ENCODE measurements around the gene PRKAR1A.

The PRKAR1A gene

DNA sequence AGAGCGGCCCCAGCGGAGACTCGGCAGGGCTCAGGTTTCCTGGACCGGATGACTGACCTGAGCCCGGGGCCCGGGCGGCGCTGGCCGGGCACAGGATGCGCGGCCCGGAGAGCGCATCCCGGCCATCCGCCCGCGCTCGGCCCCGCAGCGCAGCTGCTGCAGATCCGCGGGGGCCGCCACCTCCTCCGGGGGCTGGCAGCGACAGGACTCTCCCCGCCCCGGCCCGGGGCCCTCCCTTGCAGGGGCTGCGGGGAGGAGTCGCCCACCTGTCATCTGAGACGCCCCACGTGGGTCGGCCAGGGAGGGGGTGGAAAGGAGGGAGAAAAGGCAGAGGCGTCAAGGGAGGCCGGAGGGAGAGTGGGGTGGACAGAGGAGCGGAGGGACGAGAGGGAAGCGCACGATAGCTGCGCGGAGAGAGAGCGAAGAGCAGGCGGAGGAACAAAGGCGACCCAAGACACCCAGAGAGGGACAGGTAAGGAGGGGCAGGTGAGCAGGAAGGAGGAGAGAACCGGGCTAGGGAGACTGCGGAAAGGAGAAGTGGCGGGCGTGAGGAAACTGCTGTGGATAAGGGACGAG lies 471 bp upstream of the PRKAR1A start (continued):
- TF ChIP-seq, protein P1, sequence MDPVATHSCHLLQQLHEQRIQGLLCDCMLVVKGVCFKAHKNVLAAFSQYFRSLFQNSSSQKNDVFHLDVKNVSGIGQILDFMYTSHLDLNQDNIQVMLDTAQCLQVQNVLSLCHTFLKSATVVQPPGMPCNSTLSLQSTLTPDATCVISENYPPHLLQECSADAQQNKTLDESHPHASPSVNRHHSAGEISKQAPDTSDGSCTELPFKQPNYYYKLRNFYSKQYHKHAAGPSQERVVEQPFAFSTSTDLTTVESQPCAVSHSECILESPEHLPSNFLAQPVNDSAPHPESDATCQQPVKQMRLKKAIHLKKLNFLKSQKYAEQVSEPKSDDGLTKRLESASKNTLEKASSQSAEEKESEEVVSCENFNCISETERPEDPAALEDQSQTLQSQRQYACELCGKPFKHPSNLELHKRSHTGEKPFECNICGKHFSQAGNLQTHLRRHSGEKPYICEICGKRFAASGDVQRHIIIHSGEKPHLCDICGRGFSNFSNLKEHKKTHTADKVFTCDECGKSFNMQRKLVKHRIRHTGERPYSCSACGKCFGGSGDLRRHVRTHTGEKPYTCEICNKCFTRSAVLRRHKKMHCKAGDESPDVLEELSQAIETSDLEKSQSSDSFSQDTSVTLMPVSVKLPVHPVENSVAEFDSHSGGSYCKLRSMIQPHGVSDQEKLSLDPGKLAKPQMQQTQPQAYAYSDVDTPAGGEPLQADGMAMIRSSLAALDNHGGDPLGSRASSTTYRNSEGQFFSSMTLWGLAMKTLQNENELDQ (tag by site-specific recombination; IDR thresholded peaks at IDR 0.05; ENCODE audit: low read depth), result no peak
- TF ChIP-seq ZNF555 (tag by site-specific recombination; conservative IDR thresholded peaks at IDR 0.05), result no peak

DNA sequence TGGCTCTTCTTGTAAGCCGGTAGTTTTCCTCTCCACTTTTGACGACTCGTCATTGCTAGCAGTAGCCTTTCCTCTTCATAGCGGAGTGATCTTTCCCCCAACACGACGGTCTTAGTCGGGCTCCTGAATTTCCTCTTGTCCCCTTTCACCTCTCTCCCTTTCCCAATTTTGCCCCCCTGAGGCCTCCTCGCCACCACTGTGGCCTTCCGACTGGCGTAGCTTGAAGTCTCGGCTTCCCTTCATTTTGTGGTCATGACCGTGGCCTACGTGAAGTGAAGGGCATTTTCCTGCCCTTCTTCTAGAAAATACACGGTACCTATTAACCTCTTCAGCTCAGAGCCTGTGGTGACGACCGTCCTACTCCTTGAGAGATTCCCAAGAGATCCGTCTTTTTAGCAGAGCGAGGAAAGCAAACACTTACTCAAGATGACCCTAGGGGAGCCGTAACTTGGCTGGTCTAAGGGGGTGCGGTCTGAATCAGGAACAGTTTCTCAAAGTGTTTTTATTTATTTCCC lies 787 bp downstream of the PRKAR1A start:
- peaks cover 29 to 32% of the 10 kb centered on the region in 2 experiments for H3K36me3 ChIP-seq (ENCODE audit: control insufficient read depth in 2 of 2, insufficient read depth in 1 of 2, low read length in 2 of 2)
- POLR2A ChIA-PET, result interaction anchor here (1.0 to 2.7 kb wide), 5 partner anchors 10 to 478 kb away, joined by 3 to 18 read pairs (median 6); partner anchors contain the start of genes FAM20A, KPNA2 and WIPI1
- TF ChIP-seq ZNF514 (tag by site-specific recombination; IDR thresholded peaks at IDR 0.05), result no peak
- no peak for TF ChIP-seq ZNF202 (tag by site-specific recombination; IDR thresholded peaks at IDR 0.05; ENCODE audit: borderline replicate concordance)
- TF ChIP-seq BCL11A (tag by site-specific recombination; IDR thresholded peaks at IDR 0.05; ENCODE audit: low read depth), result 0 out of 2 replicates have a peak, but pooled peaks have one; percentile 26
- TF ChIP-seq, protein P2, sequence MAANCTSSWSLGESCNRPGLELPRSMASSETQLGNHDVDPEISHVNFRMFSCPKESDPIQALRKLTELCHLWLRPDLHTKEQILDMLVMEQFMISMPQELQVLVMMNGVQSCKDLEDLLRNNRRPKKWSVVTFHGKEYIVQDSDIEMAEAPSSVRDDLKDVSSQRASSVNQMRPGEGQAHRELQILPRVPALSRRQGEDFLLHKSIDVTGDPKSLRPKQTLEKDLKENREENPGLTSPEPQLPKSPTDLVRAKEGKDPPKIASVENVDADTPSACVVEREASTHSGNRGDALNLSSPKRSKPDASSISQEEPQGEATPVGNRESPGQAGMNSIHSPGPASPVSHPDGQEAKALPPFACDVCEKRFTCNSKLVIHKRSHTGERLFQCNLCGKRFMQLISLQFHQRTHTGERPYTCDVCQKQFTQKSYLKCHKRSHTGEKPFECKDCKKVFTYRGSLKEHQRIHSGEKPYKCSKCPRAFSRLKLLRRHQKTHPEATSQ (tag by site-specific recombination; IDR thresholded peaks at IDR 0.05), result no peak
- TF ChIP-seq ZNF350 (tag by site-specific recombination; IDR thresholded peaks at IDR 0.05), result no peak
- no peak for TF ChIP-seq SCRT2 (tag by site-specific recombination; IDR thresholded peaks at IDR 0.05)
- no peak for TF ChIP-seq ZSCAN23 (tag by site-specific recombination; IDR thresholded peaks at IDR 0.05)
- no peak for TF ChIP-seq KLF7 (tag by site-specific recombination; IDR thresholded peaks at IDR 0.05; ENCODE audit: borderline replicate concordance)
- TF ChIP-seq ZNF341 (tag by site-specific recombination; IDR thresholded peaks at IDR 0.05; ENCODE audit: low read depth), result peak; percentile 64
- TF ChIP-seq ZNF146 (tag by site-specific recombination; IDR thresholded peaks at IDR 0.05), result 0 out of 2 replicates have a peak, but pooled peaks have one; percentile 8
- TF ChIP-seq ZNF660 (tag by site-specific recombination; IDR thresholded peaks at IDR 0.05), result no peak
- TF ChIP-seq ZNF423 (tag by site-specific recombination; IDR thresholded peaks at IDR 0.05), result no peak
- no peak for TF ChIP-seq ZNF48 (tag by site-specific recombination; IDR thresholded peaks at IDR 0.05)
- TF ChIP-seq, protein P3, sequence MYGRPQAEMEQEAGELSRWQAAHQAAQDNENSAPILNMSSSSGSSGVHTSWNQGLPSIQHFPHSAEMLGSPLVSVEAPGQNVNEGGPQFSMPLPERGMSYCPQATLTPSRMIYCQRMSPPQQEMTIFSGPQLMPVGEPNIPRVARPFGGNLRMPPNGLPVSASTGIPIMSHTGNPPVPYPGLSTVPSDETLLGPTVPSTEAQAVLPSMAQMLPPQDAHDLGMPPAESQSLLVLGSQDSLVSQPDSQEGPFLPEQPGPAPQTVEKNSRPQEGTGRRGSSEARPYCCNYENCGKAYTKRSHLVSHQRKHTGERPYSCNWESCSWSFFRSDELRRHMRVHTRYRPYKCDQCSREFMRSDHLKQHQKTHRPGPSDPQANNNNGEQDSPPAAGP (tag by site-specific recombination; IDR thresholded peaks at IDR 0.05), result no peak
- TF ChIP-seq ZNF274 (IDR thresholded peaks at IDR 0.05; ENCODE audit: low read length), result no peak
- TF ChIP-seq ZNF274 (tag by site-specific recombination; IDR thresholded peaks at IDR 0.05; ENCODE audit: borderline replicate concordance), result no peak
- no peak for TF ChIP-seq ZNF23 (tag by site-specific recombination; IDR thresholded peaks at IDR 0.05; ENCODE audit: borderline replicate concordance)
- no peak for TF ChIP-seq GLI2 (tag by site-specific recombination; IDR thresholded peaks at IDR 0.05; ENCODE audit: borderline replicate concordance, low read depth)
- no peak for TF ChIP-seq SP7 (tag by site-specific recombination; IDR thresholded peaks at IDR 0.05)
- TF ChIP-seq YY1 (tag by site-specific recombination; IDR thresholded peaks at IDR 0.05), result no peak; the same call in 1 of the 2 replicates
- TF ChIP-seq, protein P4, sequence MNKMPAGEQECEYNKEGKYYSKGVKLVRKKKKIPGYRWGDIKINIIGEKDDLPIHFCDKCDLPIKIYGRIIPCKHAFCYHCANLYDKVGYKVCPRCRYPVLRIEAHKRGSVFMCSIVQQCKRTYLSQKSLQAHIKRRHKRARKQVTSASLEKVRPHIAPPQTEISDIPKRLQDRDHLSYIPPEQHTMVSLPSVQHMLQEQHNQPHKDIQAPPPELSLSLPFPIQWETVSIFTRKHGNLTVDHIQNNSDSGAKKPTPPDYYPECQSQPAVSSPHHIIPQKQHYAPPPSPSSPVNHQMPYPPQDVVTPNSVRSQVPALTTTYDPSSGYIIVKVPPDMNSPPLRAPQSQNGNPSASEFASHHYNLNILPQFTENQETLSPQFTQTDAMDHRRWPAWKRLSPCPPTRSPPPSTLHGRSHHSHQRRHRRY (tag by site-specific recombination; IDR thresholded peaks at IDR 0.05), result no peak
- TF ChIP-seq HOXC10 (CRISPR knock-in tag; IDR thresholded peaks at IDR 0.05), result no peak
- TF ChIP-seq ZNF404 (tag by site-specific recombination; IDR thresholded peaks at IDR 0.05), result no peak
- TF ChIP-seq ZNF324 (tag by site-specific recombination; IDR thresholded peaks at IDR 0.05), result no peak
- no peak for TF ChIP-seq ZNF544 (tag by site-specific recombination; IDR thresholded peaks at IDR 0.05)
- TF ChIP-seq, protein P5, sequence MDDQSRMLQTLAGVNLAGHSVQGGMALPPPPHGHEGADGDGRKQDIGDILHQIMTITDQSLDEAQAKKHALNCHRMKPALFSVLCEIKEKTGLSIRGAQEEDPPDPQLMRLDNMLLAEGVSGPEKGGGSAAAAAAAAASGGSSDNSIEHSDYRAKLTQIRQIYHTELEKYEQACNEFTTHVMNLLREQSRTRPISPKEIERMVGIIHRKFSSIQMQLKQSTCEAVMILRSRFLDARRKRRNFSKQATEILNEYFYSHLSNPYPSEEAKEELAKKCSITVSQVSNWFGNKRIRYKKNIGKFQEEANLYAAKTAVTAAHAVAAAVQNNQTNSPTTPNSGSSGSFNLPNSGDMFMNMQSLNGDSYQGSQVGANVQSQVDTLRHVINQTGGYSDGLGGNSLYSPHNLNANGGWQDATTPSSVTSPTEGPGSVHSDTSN (CRISPR knock-in tag; IDR thresholded peaks at IDR 0.05), result no peak
- TF ChIP-seq, protein P6, sequence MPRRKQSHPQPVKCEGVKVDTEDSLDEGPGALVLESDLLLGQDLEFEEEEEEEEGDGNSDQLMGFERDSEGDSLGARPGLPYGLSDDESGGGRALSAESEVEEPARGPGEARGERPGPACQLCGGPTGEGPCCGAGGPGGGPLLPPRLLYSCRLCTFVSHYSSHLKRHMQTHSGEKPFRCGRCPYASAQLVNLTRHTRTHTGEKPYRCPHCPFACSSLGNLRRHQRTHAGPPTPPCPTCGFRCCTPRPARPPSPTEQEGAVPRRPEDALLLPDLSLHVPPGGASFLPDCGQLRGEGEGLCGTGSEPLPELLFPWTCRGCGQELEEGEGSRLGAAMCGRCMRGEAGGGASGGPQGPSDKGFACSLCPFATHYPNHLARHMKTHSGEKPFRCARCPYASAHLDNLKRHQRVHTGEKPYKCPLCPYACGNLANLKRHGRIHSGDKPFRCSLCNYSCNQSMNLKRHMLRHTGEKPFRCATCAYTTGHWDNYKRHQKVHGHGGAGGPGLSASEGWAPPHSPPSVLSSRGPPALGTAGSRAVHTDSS (tag by site-specific recombination; IDR thresholded peaks at IDR 0.05), result no peak

More for the DNA sequence above, 787 bp downstream of the PRKAR1A start:
- H3K9me3 ChIP-seq (ENCODE audit: control insufficient read depth, insufficient read depth, low read depth, low read length), result no peaks in the 10 kb centered on the region
- peak overlapping the region; percentile 83 for H3K4me3 ChIP-seq (ENCODE audit: low read depth, low read length)
- H3K4me1 ChIP-seq (ENCODE audit: control insufficient read depth, insufficient read depth, low read length), result peaks cover 20% of the 10 kb centered on the region
- H3K27ac ChIP-seq (ENCODE audit: extremely low read depth, low read depth, low read length), result peak overlapping the region; percentile 95
- CTCF ChIA-PET, result interaction anchor here (0.9 to 2.6 kb wide), 3 partner anchors 56 to 101 kb away, joined by 3 to 9 read pairs (median 4); partner anchors contain the start of gene WIPI1

Data from HEK293 (cell line).